Small intestine (tissue), 7 donors: Measurements from ENCODE around the gene SLC13A3. TPM values are rescaled to one million over a fixed set of nuclear protein-coding genes. Genes with fewer than 3 reads are reported as not detected.

ENCODE experiments used
- DNase-seq, 2 donors: peaks; one replicate each; pipeline versions ENCODE4 v3.0.0 to v3.0.0-alpha.2; 2013
- FAIRE-seq: peaks from 2 replicates; lab custom pipeline; 2012; peaks lifted over from hg19 to GRCh38; lab: Jason Lieb, UNC
- H3K27ac ChIP-seq, 3 donors: one replicate each; pipeline ENCODE4 v1.5.1; 2013; ENCODE audit warnings: low read length in 2 of 3, mild to moderate bottlenecking in 2 of 3, control low read depth in 1 of 3, inconsistent platforms in 1 of 3, low read depth in 1 of 3, moderate library complexity in 1 of 3
- H3K27me3 ChIP-seq, 3 donors: one replicate each; pipeline ENCODE4 v1.6.1; 2013; ENCODE audit warnings: low read length in 3 of 3, inconsistent platforms in 1 of 3; ENCODE audit not compliant: control insufficient read depth in 3 of 3, insufficient read depth in 3 of 3
- H3K36me3 ChIP-seq, 3 donors: one replicate each; pipeline ENCODE4 v1.6.1; 2013; ENCODE audit warnings: low read length in 3 of 3, inconsistent platforms in 1 of 3, low read depth in 1 of 3, mild to moderate bottlenecking in 1 of 3, moderate library complexity in 1 of 3; ENCODE audit not compliant: control insufficient read depth in 3 of 3, insufficient read depth in 2 of 3
- H3K4me1 ChIP-seq, 3 donors: one replicate each; pipeline ENCODE4 v1.6.1; 2013; ENCODE audit warnings: low read length in 2 of 3, inconsistent platforms in 1 of 3, low read depth in 1 of 3, mild to moderate bottlenecking in 1 of 3, moderate library complexity in 1 of 3; ENCODE audit not compliant: control insufficient read depth in 3 of 3, insufficient read depth in 2 of 3
- H3K4me3 ChIP-seq, 3 donors: one replicate each; pipeline ENCODE4 v1.5.1; 2013; ENCODE audit warnings: low read length in 3 of 3, control low read depth in 1 of 3, inconsistent platforms in 1 of 3, low read depth in 1 of 3, mild to moderate bottlenecking in 1 of 3, moderate library complexity in 1 of 3
- H3K9me3 ChIP-seq, 2 donors: one replicate each; pipeline ENCODE4 v1.6.1; 2013; ENCODE audit warnings: low read depth in 1 of 2, low read length in 1 of 2; ENCODE audit not compliant: control insufficient read depth in 2 of 2, insufficient read depth in 1 of 2
- WGBS, 3 donors: extraction: QIAGEN DNeasy Blood & Tissue Kit; methylation state at CpG; one replicate each; pipeline ENCODE4 v1.1.7; 2013; 5-methylcytosine and 5-hydroxymethylcytosine counted together
- polyA plus RNA-seq, 4 donors: library from polyadenylated mRNA; stranded (reverse) in 3 of 4; unstranded in 1 of 4; fragments of 200-250 nt in 3 of 4; fragments of 120-200 nt in 1 of 4; gene quantifications; one replicate each; pipeline versions ENCODE4 v1.2.1 to v1.2.3, GENCODE V29; 2013
- donor health status: healthy with polysubstance abuse.
- donor health status: control.
- donor health status: control.
- donor health status: Bipolar disorder and iron deficiency.
- donor health status: healthy.

The SLC13A3 gene
- polyA plus RNA-seq, 4 donors = 0.39 to 2.9 (median 0.54) TPM; not detected in 1

- H3K36me3 ChIP-seq = peaks cover 0 to 3% (median 0%) of the 10 kb centered on the region in 3 donors
- 72 to 73% (median 73%) methylated on average over 17 of the region's 17 CpGs for WGBS, 3 donors
- no peak for DNase-seq
Observed at GRCh38 chr20:46583411-46584214, 67.6 kb downstream of the SLC13A3 start.

GRCh38 chr20:46582648-46583047, 68.6 kb downstream of the SLC13A3 start:
- FAIRE-seq (no peak), DNase-seq (no peak)
- no peak overlapping the region for H3K27ac ChIP-seq
- H3K27me3 ChIP-seq = no peaks in the 10 kb centered on the region
- peaks cover 0 to 3% (median 0%) of the 10 kb centered on the region in 3 donors for H3K36me3 ChIP-seq
- 87 to 93% (median 88%) methylated on average over 5 of the region's 5 CpGs for WGBS, 3 donors
- H3K9me3 ChIP-seq = peaks cover 0 to 3% of the 10 kb centered on the region in 2 donors
- H3K4me3 ChIP-seq = no peak overlapping the region
- no peaks in the 10 kb centered on the region for H3K4me1 ChIP-seq

More at GRCh38 chr20:46583411-46584214, 67.6 kb downstream of the SLC13A3 start:
- Histone ChIP-seq H3K4me3 (no peak overlapping the region), H3K27me3 (no peaks in the 10 kb centered on the region), H3K27ac (no peak overlapping the region), H3K9me3 (peaks cover 0 to 3% of the 10 kb centered on the region in 2 donors), H3K4me1 (no peaks in the 10 kb centered on the region)
- FAIRE-seq = no peak

- DNase-seq (no peak), FAIRE-seq (no peak)
- Histone ChIP-seq H3K27me3 (no peaks in the 10 kb centered on the region), H3K4me1 (no peaks in the 10 kb centered on the region), H3K4me3 (no peak overlapping the region), H3K27ac (no peak overlapping the region), H3K9me3 (peaks cover 0 to 3% of the 10 kb centered on the region in 2 donors), H3K36me3 (peaks cover 0 to 3% (median 0%) of the 10 kb centered on the region in 3 donors)
- 77 to 84% (median 84%) methylated on average over 3 of the region's 3 CpGs for WGBS, 3 donors
Observed at GRCh38 chr20:46581391-46581790, 69.9 kb downstream of the SLC13A3 start.

GRCh38 chr20:46580613-46581205, 70.5 kb downstream of the SLC13A3 start:
- 87 to 90% (median 88%) methylated on average over 2 of the region's 2 CpGs for WGBS, 3 donors
- DNase-seq = no peak
- Histone ChIP-seq H3K27ac (no peak overlapping the region), H3K36me3 (peaks cover 0 to 3% (median 0%) of the 10 kb centered on the region in 3 donors), H3K9me3 (peaks cover 0 to 3% of the 10 kb centered on the region in 2 donors), H3K4me3 (no peak overlapping the region), H3K4me1 (no peaks in the 10 kb centered on the region), H3K27me3 (no peaks in the 10 kb centered on the region)
- FAIRE-seq = no peak

GRCh38 chr20:46578745-46579144, 72.5 kb downstream of the SLC13A3 start:
- DNase-seq (no peak), FAIRE-seq (no peak)
- 78 to 84% (median 78%) methylated on average over 7 of the region's 7 CpGs for WGBS, 3 donors
- Histone ChIP-seq H3K27ac (no peak overlapping the region), H3K4me1 (no peaks in the 10 kb centered on the region), H3K9me3 (peaks cover 0 to 3% of the 10 kb centered on the region in 2 donors), H3K27me3 (no peaks in the 10 kb centered on the region), H3K4me3 (no peak overlapping the region), H3K36me3 (peaks cover 0 to 3% (median 0%) of the 10 kb centered on the region in 3 donors)

- peaks cover 0 to 3% of the 10 kb centered on the region in 2 donors for H3K9me3 ChIP-seq
- H3K27ac ChIP-seq = no peak overlapping the region
- no peaks in the 10 kb centered on the region for H3K36me3 ChIP-seq
- no peak overlapping the region for H3K4me3 ChIP-seq
- 76 to 81% (median 79%) methylated on average over 6 of the region's 6 CpGs for whole genome bisulfite sequencing, 3 donors
- H3K4me1 ChIP-seq = no peaks in the 10 kb centered on the region
- FAIRE-seq (no peak), DNase-seq (no peak)
- H3K27me3 ChIP-seq = no peaks in the 10 kb centered on the region
Observed at GRCh38 chr20:46576774-46577395, 74.4 kb downstream of the SLC13A3 start.

- no peak for FAIRE-seq
- Histone ChIP-seq H3K9me3 (peaks cover 0 to 1% of the 10 kb centered on the region in 2 donors), H3K27me3 (no peaks in the 10 kb centered on the region), H3K36me3 (no peaks in the 10 kb centered on the region), H3K4me3 (no peak overlapping the region), H3K27ac (no peak overlapping the region), H3K4me1 (no peaks in the 10 kb centered on the region)
- no peak for DNase-seq
- 46 to 54% (median 50%) methylated on average over 9 of the region's 9 CpGs for WGBS, 3 donors
Observed at GRCh38 chr20:46575937-46576461, 75.3 kb downstream of the SLC13A3 start.

GRCh38 chr20:46575394-46575793, 75.9 kb downstream of the SLC13A3 start:
- Histone ChIP-seq H3K4me3 (no peak overlapping the region), H3K27ac (no peak overlapping the region), H3K27me3 (no peaks in the 10 kb centered on the region), H3K36me3 (no peaks in the 10 kb centered on the region), H3K4me1 (no peaks in the 10 kb centered on the region), H3K9me3 (no peaks in the 10 kb centered on the region)
- FAIRE-seq (no peak), DNase-seq (no peak)
- 49 to 77% (median 62%) methylated on average over 5 of the region's 5 CpGs for WGBS, 3 donors
